Activated CD4-positive, alpha-beta T cell treated with anti-CD3 and anti-CD28 coated beads, Interleukin-2, amount 50 U/mL, for 24 hours (primary cell): ENCODE results near the gene CST7.
"Not testable (repeated sequence)": the region's sequence is repeated elsewhere in the genome, so short reads cannot be mapped to it uniquely, and the experiment has no call there.

ENCODE experiments used
- DNase-seq, 2 donors: peaks; one replicate each; pipeline ENCODE4 v3.0.0-alpha.2; 2020; ENCODE audit warnings: low read depth in 1 of 2, low spot score in 1 of 2

Gene CST7

DNA sequence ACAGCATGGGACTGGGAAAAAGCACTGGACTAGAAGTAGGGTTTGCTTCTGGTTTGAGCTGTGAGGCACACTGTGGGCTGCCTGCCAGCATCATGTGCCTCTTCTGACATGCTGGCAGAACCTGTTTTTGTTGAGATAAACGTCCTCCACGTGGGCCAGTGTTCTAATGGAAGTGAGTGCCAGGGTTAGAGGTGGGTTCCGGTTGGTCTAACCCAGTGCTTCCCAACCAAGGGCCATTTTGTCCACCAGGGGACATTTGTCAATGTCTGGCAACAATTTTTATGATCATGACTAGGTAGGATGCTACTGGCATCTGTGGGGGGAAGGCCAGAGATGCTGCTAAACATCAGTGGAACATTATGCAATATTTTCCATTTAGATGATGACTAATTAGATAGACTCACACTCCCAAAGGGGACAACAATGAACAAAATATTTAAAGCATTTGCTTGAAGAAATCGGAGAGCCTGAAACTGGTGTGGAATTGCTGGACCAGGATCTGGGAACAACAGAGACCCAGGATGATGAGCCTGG lies 51.3 kb downstream of the CST7 start:
- no peak for DNase-seq

- DNase-seq, result not testable (repeated sequence)
Observed at GRCh38 chr20:25001323-25001722, 52.3 kb downstream of the CST7 start.

GRCh38 chr20:25003002-25003401 lies 53.9 kb downstream of the CST7 start:
- no peak for DNase-seq

DNA sequence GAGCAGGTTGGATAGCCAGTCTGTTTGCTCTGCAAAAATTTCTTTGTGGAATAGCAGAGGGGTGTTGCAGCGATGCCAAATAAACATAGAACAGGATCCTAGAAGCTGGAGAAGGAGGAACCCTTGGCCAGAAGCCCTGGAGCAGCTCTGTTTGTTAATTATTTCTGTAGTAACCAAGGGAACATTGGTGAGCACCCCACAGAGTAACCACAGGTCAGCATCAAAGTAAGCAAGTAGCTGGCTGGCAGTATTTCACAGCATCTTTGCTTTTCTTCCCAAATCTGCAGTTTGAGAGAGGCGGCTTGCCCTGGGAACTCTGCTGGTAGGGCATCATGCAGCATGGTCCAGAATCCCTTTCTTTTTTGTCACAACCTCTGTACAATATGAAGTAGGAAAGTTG lies 56.2 kb downstream of the CST7 start:
- DNase-seq, result no peak

GRCh38 chr20:25005661-25006060 lies 56.6 kb downstream of the CST7 start:
- no peak for DNase-seq

DNA sequence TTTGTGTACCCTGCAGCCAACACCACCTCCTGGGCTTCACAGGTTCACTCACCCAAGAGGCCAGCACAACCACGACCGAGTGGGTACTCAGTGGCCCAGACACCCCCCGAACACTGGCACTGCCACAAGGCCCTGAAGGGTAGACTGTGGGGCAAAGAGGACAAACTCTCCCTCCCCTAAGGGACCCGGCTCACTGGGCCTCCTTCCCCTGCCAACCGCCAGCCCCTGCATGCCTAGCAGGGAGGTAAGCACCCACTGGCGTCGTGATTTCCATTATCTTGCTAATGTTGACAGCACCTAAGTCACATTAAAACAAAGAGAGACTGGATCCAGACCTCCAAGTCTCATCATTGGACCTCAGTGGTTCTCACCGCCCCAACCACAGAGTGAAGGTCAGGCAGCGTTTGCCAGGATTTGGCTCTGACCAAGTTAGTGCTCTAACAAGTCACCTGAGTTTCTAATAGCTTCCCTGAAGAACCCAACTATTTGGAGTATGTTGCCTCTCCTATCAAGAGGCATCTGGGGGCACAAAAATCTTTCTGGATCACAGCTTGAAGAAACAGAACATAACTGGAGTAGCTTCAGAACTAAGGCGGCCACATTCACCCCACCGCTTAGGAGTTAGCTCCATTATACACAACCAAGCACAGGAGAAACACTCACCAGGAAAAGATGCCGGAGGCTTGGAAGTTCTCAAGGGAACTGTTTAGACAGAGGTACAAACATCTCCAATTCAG lies 57.5 kb downstream of the CST7 start:
- no peak for DNase-seq

GRCh38 chr20:25007491-25008305 lies 58.6 kb downstream of the CST7 start:
- no peak for DNase-seq

GRCh38 chr20:25008388-25009217 lies 59.5 kb downstream of the CST7 start:
- no peak for DNase-seq
